ENCODE measurements around the gene CTNND2.

CTNND2 gene

GRCh38 chr5:11298877-11299276 is 605.4 kb downstream of the CTNND2 start:
- no peak for DNase-seq

- no peak for DNase-seq
Observed at GRCh38 chr5:11293523-11293922, 610.7 kb downstream of the CTNND2 start.

- DNase-seq: no peak
Observed at GRCh38 chr5:11292648-11293356, 611.4 kb downstream of the CTNND2 start.

- DNase-seq: no peak
Observed at GRCh38 chr5:11289733-11290132, 614.5 kb downstream of the CTNND2 start.

GRCh38 chr5:11289208-11289607 is 615.0 kb downstream of the CTNND2 start:
- no peak for DNase-seq

GRCh38 chr5:11281842-11282241 is 622.4 kb downstream of the CTNND2 start:
- DNase-seq: no peak

- DNase-seq: no peak
Observed at GRCh38 chr5:11277323-11277722, 626.9 kb downstream of the CTNND2 start.

- DNase-seq: no peak
Observed at GRCh38 chr5:11273180-11273903, 630.9 kb downstream of the CTNND2 start.

GRCh38 chr5:11269515-11269914 is 634.7 kb downstream of the CTNND2 start:
- DNase-seq: no peak

GRCh38 chr5:11268891-11269290 is 635.4 kb downstream of the CTNND2 start:
- DNase-seq: no peak

- DNase-seq: no peak
Observed at GRCh38 chr5:11266331-11266730, 637.9 kb downstream of the CTNND2 start.

GRCh38 chr5:11261241-11261640 is 643.0 kb downstream of the CTNND2 start:
- DNase-seq: no peak

- no peak for DNase-seq
Observed at GRCh38 chr5:11258001-11258400, 646.2 kb downstream of the CTNND2 start.

- DNase-seq: no peak
Observed at GRCh38 chr5:11252523-11252922, 651.7 kb downstream of the CTNND2 start.

GRCh38 chr5:11252075-11252474 is 652.2 kb downstream of the CTNND2 start:
- no peak for DNase-seq

GRCh38 chr5:11251247-11251646 is 653.0 kb downstream of the CTNND2 start:
- no peak for DNase-seq

GRCh38 chr5:11248966-11249365 is 655.3 kb downstream of the CTNND2 start:
- no peak for DNase-seq

- DNase-seq: no peak
Observed at GRCh38 chr5:11247224-11247623, 657.0 kb downstream of the CTNND2 start.

- DNase-seq: no peak
Observed at GRCh38 chr5:11240293-11241190, 663.7 kb downstream of the CTNND2 start.

- no peak for DNase-seq
Observed at GRCh38 chr5:11239261-11240015, 664.8 kb downstream of the CTNND2 start.

GRCh38 chr5:11234501-11234911 is 669.7 kb downstream of the CTNND2 start:
- no peak for DNase-seq

GRCh38 chr5:11230890-11231289 is 673.4 kb downstream of the CTNND2 start:
- DNase-seq: no peak

GRCh38 chr5:11227064-11227463 is 677.2 kb downstream of the CTNND2 start:
- no peak for DNase-seq
